ENCODE measurements around the gene MICU2. TPM values are rescaled to one million over a fixed set of nuclear protein-coding genes. Genes with fewer than 3 reads are reported as not detected.

The MICU2 gene, protein sequence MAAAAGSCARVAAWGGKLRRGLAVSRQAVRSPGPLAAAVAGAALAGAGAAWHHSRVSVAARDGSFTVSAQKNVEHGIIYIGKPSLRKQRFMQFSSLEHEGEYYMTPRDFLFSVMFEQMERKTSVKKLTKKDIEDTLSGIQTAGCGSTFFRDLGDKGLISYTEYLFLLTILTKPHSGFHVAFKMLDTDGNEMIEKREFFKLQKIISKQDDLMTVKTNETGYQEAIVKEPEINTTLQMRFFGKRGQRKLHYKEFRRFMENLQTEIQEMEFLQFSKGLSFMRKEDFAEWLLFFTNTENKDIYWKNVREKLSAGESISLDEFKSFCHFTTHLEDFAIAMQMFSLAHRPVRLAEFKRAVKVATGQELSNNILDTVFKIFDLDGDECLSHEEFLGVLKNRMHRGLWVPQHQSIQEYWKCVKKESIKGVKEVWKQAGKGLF
- total RNA-seq, result 10 to 100 TPM; 50.9 to 56.0 (median 52.8) TPM
- polyA plus RNA-seq, result 70.6 TPM
- long read RNA-seq, donor 1, transcript MICU2-201 (12 exons, 1,920 nt), result major isoform, 79 of 95 reads
- long read RNA-seq, donor 1, partial matches to known transcripts, result 5 of 95 reads
- long read RNA-seq, donor 1, other reads (novel, unspliced or antisense), result 11 of 95 reads
- long read RNA-seq, donor 2, transcript MICU2-201 (12 exons, 1,920 nt), result major isoform, 51 of 59 reads
- long read RNA-seq, donor 2, partial matches to known transcripts, result 4 of 59 reads
- long read RNA-seq, donor 2, other reads (novel, unspliced or antisense), result 4 of 59 reads
- long read RNA-seq, donor 3, transcript MICU2-201 (12 exons, 1,920 nt), result major isoform, 295 of 326 reads
- long read RNA-seq, donor 3, partial matches to known transcripts, result 10 of 326 reads
- long read RNA-seq, donor 3, other reads (novel, unspliced or antisense), result 20 of 326 reads
- long read RNA-seq, donor 4, transcript MICU2-201 (12 exons, 1,920 nt), result major isoform, 57 of 63 reads
- long read RNA-seq, donor 4, partial matches to known transcripts, result 3 of 63 reads
- long read RNA-seq, donor 4, other reads (novel, unspliced or antisense), result 3 of 63 reads

DNA sequence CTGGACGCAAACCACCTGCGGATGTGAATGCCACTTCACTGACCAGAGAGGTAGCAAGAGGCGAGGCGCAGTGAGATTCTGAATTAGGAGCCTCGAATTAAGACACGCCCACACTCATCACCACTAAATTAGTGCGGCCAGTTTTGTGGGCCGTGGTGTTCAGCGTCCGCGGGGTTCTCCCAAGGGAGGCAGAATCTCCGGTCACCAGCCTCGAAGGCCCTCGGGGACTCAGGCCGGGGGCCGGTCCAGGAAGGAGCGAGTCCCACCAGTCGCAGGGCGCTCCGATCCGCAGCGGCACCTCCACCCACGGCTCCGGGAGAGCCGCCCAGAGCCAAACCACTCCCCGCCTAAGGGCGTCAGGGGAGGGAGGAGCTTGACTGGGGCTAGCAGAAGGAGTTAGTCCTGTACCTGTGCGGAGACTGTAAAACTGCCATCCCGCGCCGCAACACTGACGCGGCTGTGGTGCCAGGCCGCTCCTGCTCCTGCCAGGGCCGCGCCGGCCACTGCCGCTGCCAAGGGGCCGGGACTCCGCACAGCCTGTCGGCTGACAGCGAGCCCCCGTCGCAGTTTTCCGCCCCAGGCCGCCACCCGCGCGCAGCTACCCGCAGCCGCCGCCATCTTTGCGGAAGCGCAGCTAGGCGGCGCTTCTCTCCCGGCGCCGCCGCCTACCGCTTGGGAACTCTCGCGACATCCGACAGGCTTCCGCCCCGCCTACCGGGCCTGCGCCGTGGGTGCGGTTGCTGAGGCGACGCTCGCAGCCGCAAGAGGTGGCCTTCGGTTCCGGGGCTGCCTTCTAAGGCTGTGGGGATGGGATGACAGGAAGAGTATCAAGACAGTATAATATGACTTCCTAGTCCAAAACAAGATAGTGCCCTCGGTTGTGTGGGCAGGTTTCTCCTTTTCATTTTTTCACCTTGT lies at the start of gene MICU2:
Gene MICU2 (minus strand): TSS at position 640 of the 918 bp plus-strand sequence. CDS start 22 bp downstream, at position 618.
- intact Hi-C loops (cut with DNase I), result no loop called here
- Histone ChIP-seq H3K4me3 (ENCODE audit: low read length) (peak within 1 kb of the TSS; percentile 82), H3K27me3 (ENCODE audit: control insufficient read depth, insufficient read depth) (no peaks in the 10 kb centered on the region), H3K4me1 (ENCODE audit: control insufficient read depth, insufficient read depth, low read length) (no peaks in the 10 kb centered on the region), H3K9me3 (ENCODE audit: control insufficient read depth, low read length) (no peaks in the 10 kb centered on the region), H3K27ac (ENCODE audit: low read length) (peak within 1 kb of the TSS; percentile 99)
- peak; percentile 99 to 100 for ATAC-seq
- DNase-seq, result peak; percentile 95 to 98 (median 98)
- under 1% methylated on average over 77 of the region's 77 CpGs for WGBS

DNA sequence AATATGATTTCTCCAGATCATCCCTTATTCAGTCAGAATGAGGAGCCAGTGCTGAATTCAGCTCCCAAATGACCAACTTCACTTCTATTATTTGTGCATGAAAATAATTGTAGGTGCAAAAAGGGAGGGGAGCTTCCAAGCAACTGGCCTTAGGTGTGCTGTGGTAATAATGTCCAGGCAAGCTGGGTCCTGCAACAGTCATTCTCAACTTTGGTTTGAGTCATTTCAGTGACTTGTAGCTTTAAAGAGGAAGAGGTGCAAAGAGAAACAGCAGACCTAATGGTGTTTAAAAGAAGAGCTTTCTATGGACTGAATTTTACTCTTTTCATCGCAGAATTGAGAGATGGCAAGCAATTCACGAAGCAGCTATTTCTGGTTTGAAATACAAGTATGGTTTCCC lies 37.7 kb upstream of the MICU2 start:
- no peak for DNase-seq
- no peaks in the 10 kb centered on the region for H3K4me1 ChIP-seq (ENCODE audit: control insufficient read depth, insufficient read depth, low read length)
- no peaks in the 10 kb centered on the region for H3K27me3 ChIP-seq (ENCODE audit: control insufficient read depth, insufficient read depth)
- intact Hi-C loops (cut with DNase I), result no loop called here
- no peak overlapping the region for H3K27ac ChIP-seq (ENCODE audit: low read length)
- no peak for ATAC-seq
- WGBS, result 92% methylated on average over 2 of the region's 2 CpGs
- no peak overlapping the region for H3K4me3 ChIP-seq (ENCODE audit: low read length)
- no peaks in the 10 kb centered on the region for H3K9me3 ChIP-seq (ENCODE audit: control insufficient read depth, low read length)

DNA sequence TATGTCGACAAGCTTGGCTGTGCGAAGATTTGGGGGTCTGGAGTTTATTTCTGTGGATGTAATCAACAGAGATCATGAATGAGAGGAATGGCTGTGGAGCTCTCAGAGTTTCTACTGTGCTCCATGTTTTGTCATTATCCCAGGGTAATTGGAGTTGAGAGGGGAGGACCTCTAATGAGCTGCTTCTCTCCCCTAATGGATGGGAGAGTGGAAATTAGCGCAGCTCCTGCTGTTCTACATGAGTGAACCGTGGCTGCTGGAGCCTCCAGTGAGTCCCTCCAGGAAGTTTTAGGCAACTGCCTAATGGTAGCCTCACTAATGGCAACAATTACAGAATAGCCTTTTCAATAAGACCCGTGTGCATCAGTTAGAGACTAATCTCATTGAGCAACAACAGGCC lies 35.6 kb upstream of the MICU2 start:
- no peak overlapping the region for H3K4me3 ChIP-seq (ENCODE audit: low read length)
- H3K27ac ChIP-seq (ENCODE audit: low read length), result no peak overlapping the region
- no peaks in the 10 kb centered on the region for H3K4me1 ChIP-seq (ENCODE audit: control insufficient read depth, insufficient read depth, low read length)
- ATAC-seq, result no peak
- WGBS, result 74% methylated on average over 5 of the region's 5 CpGs
- no peaks in the 10 kb centered on the region for H3K27me3 ChIP-seq (ENCODE audit: control insufficient read depth, insufficient read depth)
- H3K9me3 ChIP-seq (ENCODE audit: control insufficient read depth, low read length), result no peaks in the 10 kb centered on the region
- no peak for DNase-seq
- intact Hi-C loops (cut with DNase I), result loop anchor here in 2 of 4 donors (5.0 to 10.0 kb wide), 2 partner anchors 635 to 1118 kb away; no protein-coding TSS in a partner anchor

DNA sequence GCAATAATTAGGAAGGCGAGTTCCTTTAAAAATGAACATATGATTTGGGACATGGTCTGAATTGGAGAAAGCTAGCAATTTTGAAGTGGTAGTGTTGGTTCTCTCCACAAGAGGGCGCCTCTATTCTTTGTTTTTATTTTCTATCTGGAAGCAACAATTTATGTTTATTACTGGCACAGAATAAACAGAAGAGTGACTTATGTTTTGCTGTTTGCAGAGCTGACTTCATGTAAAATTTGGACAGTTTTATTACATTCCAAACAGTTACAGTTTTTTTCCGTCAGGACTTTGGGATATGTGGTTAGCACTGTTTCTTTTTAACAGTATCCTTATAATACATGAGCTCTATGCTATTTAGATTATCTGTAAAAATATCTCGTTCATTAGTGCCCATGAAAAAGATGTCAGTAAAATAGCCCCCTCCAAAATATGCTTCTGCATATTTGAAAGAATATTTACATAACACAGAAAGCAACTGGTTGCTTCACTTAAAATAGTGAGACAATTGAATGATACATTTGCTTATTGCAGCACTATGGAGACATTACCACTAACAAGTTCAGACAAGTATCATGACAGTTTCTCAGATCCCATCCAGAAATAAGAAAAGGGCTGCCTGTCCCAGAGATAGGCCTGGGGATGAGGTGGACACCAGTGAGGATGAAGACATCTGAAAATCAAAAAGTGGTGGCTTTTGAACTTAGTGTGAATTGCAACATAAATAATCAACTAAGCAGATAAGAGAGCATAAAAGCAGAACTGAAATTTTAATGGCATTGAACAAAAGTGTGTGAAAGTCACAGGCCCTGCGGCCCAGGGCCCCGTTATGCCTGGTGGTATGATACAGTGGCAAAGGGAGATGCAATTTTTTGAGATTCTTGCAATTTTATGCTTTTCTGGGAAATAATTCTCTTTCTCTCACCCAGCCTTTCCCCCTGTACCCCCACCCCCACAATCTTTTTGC lies 34.6 kb upstream of the MICU2 start:
- H3K4me3 ChIP-seq (ENCODE audit: low read length), result no peak overlapping the region
- WGBS, result 40% methylated on average over 6 of the region's 6 CpGs
- intact Hi-C loops (cut with DNase I), result loop anchor here in 2 of 4 donors (5.0 to 10.0 kb wide), 2 partner anchors 636 to 1119 kb away; no protein-coding TSS in a partner anchor
- DNase-seq (no peak), ATAC-seq (no peak)
- H3K9me3 ChIP-seq (ENCODE audit: control insufficient read depth, low read length), result no peaks in the 10 kb centered on the region
- no peaks in the 10 kb centered on the region for H3K4me1 ChIP-seq (ENCODE audit: control insufficient read depth, insufficient read depth, low read length)
- no peak overlapping the region for H3K27ac ChIP-seq (ENCODE audit: low read length)
- no peaks in the 10 kb centered on the region for H3K27me3 ChIP-seq (ENCODE audit: control insufficient read depth, insufficient read depth)

DNA sequence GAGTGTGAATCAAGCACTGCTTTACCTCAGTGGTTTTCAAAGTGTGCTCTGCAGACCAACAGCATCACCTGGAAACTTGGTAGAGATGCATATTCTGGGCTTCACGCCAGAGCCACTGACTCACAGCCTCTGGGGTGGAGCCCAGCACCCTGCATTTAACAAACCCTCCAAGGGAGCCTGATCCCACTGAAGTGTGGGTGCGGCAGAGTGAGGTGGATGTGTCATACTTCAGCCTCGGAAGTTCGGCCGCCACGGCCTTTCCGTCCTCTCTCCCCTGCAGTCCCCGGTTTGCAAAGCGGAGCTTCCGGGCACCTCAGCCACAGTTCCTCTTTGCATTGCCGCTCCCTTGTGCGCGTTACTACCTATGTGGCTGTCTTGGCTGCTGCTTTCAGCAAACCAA lies 33.3 kb upstream of the MICU2 start:
- Histone ChIP-seq H3K4me1 (ENCODE audit: control insufficient read depth, insufficient read depth, low read length) (no peaks in the 10 kb centered on the region), H3K9me3 (ENCODE audit: control insufficient read depth, low read length) (no peaks in the 10 kb centered on the region), H3K27me3 (ENCODE audit: control insufficient read depth, insufficient read depth) (no peaks in the 10 kb centered on the region), H3K4me3 (ENCODE audit: low read length) (no peak overlapping the region), H3K27ac (ENCODE audit: low read length) (no peak overlapping the region)
- DNase-seq, result no peak
- WGBS, result 80% methylated on average over 13 of the region's 13 CpGs
- peak in 1 of 2 donors; percentile 23 for ATAC-seq
- intact Hi-C loops (cut with DNase I), result loop anchor here in 2 of 4 donors (5.0 to 10.0 kb wide), 2 partner anchors 638 to 1120 kb away; no protein-coding TSS in a partner anchor

DNA sequence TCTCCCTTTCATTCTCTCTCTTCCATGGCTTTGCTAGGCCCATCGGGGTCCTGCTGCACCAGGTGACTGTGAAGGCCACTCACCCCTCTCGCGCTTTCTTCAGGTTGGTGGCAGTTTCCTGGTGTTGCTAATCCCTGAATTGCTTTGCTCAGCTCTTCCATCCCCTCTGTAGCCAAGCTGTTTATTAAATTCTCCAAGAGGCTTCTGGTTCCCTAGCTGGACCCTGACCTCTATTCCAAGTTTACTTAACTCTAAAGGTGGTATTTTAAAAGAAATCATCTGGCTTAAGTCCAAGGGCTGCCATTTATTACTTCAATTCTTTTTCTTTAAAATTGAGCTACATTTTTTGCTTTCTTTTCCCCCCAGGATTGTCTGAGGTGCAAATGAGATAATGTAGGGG lies 32.7 kb upstream of the MICU2 start:
- intact Hi-C loops (cut with DNase I), result loop anchor here in 2 of 4 donors (5.0 to 10.0 kb wide), 2 partner anchors 638 to 1121 kb away; no protein-coding TSS in a partner anchor
- Histone ChIP-seq H3K27me3 (ENCODE audit: control insufficient read depth, insufficient read depth) (no peaks in the 10 kb centered on the region), H3K4me1 (ENCODE audit: control insufficient read depth, insufficient read depth, low read length) (no peaks in the 10 kb centered on the region), H3K27ac (ENCODE audit: low read length) (no peak overlapping the region), H3K4me3 (ENCODE audit: low read length) (no peak overlapping the region), H3K9me3 (ENCODE audit: control insufficient read depth, low read length) (no peaks in the 10 kb centered on the region)
- 92% methylated on average over 3 of the region's 3 CpGs for WGBS
- ATAC-seq (no peak), DNase-seq (no peak)

DNA sequence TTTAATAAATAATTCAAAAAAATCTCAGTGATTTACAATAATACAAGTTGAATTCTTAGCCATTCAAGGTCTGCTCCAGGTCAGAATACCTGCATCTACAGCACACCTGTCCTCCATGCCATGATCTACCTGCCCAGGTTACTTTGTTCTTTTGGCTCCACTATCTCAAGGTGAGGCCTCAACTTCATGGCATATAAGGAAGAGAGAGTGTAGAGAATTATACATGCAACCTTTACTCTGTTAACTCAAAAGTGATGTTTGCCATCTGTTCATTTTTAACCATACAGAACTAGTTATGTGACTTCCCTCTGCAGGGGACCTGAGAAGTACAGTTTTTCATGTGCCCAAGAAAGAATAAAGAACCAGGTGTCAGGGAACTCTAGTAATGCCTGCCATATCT lies 28.2 kb upstream of the MICU2 start:
- no peak overlapping the region for H3K4me3 ChIP-seq (ENCODE audit: low read length)
- DNase-seq, result no peak
- no peak overlapping the region for H3K27ac ChIP-seq (ENCODE audit: low read length)
- H3K27me3 ChIP-seq (ENCODE audit: control insufficient read depth, insufficient read depth), result no peaks in the 10 kb centered on the region
- H3K9me3 ChIP-seq (ENCODE audit: control insufficient read depth, low read length), result no peaks in the 10 kb centered on the region
- H3K4me1 ChIP-seq (ENCODE audit: control insufficient read depth, insufficient read depth, low read length), result no peaks in the 10 kb centered on the region
- no peak for ATAC-seq
- intact Hi-C loops (cut with DNase I), result loop anchor here in 2 of 4 donors (10.0 kb wide), 1 partner anchor 643 kb away; no protein-coding TSS in a partner anchor

DNA sequence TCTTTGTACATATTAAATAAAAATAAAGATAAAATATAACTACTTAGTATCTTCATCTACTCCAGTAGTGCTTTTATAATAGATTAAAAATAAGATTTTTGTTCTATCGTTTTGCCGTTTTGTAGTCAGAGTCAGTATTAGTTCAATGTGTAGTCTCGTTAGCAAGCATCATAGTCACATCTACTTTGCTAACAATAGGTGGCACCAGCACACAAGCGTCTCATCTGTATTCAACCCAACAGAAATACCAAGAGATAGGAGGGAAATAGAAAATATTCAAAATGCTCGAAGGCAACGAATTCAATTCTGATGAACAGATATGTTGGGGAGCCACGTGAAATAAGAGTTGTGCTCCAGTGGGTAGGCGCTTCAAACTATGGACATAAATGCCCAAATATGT lies 21.4 kb upstream of the MICU2 start:
- ATAC-seq (no peak), DNase-seq (no peak)
- 46% methylated on average over 8 of the region's 8 CpGs for WGBS
- intact Hi-C loops (cut with DNase I), result no loop called here
- no peaks in the 10 kb centered on the region for H3K9me3 ChIP-seq (ENCODE audit: control insufficient read depth, low read length)
- H3K4me3 ChIP-seq (ENCODE audit: low read length), result no peak overlapping the region
- H3K4me1 ChIP-seq (ENCODE audit: control insufficient read depth, insufficient read depth, low read length), result no peaks in the 10 kb centered on the region
- no peaks in the 10 kb centered on the region for H3K27me3 ChIP-seq (ENCODE audit: control insufficient read depth, insufficient read depth)
- no peak overlapping the region for H3K27ac ChIP-seq (ENCODE audit: low read length)

DNA sequence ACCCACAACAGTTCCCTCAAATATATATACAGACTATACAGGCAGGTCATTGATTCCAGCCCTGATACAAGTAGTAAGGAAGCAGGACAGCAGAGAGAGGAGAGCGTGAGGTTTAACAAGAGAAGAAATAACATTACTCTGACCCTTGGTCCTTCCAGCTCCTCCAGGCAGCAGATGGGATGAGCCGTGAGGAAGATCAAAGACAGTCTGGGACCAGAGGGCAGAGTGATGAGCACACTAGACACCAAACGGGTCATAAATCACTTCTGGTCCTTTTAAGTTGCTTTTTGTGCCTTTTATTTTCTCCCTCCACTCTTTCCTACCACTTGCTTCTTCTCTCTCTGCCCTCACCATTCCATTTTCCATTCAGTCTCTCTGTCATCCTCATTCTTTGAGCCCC lies 16.9 kb upstream of the MICU2 start:
- WGBS, result 54% methylated on average over 3 of the region's 3 CpGs
- Histone ChIP-seq H3K27ac (ENCODE audit: low read length) (no peak overlapping the region), H3K4me3 (ENCODE audit: low read length) (no peak overlapping the region), H3K27me3 (ENCODE audit: control insufficient read depth, insufficient read depth) (no peaks in the 10 kb centered on the region), H3K9me3 (ENCODE audit: control insufficient read depth, low read length) (no peaks in the 10 kb centered on the region), H3K4me1 (ENCODE audit: control insufficient read depth, insufficient read depth, low read length) (no peaks in the 10 kb centered on the region)
- no peak for ATAC-seq
- intact Hi-C loops (cut with DNase I), result no loop called here
- no peak for DNase-seq
